ENCODE measurements around the gene CACNA2D3.
"Not testable (repeated sequence)": the region's sequence is repeated elsewhere in the genome, so short reads cannot be mapped to it uniquely, and the experiment has no call there.

Gene CACNA2D3

DNA sequence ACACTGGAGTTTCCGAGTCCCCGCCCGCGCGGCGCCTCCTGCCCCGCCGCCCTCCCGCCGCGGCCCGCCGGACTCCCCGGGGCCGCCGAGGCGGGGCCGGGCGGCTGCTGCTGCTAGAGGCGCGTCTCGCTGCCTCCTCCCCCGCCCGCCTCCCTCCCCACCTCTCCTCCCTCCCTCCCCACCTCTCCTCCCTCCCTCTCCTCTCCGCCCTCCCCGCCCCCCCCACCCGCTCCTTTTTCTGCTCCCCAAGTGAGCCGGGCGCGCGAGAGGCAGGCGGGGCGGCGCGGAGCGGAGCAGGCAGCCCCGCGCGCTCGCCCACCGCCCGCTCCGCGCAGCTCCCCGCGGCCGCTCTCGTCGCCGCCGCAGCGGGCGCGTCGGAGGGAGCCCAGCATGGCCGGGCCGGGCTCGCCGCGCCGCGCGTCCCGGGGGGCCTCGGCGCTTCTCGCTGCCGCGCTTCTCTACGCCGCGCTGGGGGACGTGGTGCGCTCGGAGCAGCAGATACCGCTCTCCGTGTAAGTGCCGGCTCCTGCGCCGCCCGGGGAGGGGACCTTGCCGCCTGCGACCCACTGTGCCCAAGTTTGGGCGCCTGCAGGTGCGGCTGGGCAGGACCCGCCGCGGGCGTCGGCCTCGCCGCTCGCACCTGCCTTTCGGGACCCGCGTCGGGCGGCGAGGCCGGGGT, at the start of gene CACNA2D3:
CACNA2D3 (plus strand) TSS at position 229 of the 679 bp plus-strand sequence.
- no peak for DNase-seq

DNA sequence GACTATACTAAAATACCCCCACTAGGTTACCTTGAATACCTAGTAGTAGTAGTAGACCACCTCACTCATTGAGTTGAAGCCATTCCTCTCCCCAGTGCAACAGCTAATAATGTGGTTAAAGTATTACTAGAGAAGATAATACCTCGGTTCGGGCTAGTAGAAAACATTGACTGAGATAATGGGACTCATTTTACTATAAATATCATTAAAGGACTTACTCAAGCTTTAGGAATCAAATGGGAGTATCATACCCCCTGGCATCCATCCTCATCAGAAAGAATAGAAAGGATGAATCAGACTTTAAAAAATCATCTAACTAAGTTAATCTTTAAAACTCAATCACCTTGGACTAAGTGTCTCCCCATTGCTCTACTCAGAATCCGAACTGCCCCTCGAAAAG, 49.0 kb upstream of the CACNA2D3 start:
- DNase-seq: no peak

DNA sequence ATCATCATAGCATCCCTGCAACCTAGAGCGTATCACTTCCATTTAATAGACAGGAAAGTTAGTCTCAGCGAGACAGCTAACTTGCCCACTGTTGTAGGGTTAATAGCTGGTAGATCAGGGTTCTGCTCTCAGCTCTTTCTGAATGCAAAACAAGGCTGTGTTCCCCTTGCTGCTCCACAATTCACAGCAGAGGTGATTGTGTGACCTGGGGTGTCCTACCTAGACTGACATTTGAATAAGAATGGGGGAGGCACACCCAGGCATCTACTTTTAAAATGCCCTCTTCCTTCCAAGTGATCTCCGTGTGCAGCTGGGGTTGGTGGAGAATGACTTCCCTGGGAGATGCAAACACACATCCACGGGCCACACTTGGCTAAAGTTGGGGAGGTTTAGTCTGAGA, 43.0 kb upstream of the CACNA2D3 start:
- no peak for DNase-seq

DNA sequence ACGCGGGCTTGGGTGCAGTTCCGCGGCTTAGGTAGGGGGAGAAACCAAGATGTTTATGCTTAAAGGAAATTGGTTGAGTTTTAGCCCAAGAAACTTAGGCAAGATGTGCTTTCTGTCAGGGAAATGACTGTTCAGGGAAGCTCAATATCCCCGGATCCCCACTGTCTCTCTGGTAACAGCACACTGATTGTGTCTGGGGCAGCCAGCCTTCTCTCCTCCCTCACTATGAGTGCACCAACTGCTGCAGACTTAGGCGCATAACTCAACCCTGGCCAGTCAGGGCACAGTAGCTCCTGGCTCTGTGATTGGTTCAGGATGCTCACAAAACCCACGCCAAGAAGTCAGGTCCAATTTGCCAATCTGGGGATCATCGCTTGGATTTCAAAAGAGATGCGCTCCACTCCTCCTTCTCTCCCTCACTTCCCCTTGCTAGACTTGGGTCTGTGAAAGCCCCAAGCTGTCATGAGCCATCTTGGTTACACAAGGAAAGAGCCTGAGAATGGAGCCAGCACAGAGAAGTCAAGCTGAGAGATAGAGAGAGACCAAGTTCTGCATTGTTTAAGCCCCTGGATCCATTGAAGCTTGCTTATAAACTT, 42.5 kb upstream of the CACNA2D3 start:
- no peak for DNase-seq

DNA sequence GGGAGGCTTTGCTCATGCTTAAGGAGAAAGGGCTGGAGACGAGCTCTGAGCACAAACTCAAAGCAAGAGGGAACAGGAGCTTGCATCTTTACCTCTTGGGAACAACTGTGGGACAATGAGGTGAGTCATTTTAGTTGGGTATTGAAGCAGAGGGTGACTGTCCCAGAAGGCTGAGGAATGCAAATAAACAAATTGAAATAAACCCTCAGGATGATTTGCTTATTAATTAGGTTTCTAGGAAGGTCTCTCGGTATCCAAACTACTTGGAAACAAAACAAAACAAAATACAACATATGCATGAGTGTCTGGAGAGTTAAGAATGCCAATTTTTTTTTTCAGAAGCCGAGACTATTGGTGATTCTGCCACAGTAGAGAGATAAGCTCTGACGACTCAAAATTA, 38.4 kb upstream of the CACNA2D3 start:
- no peak for DNase-seq

DNA sequence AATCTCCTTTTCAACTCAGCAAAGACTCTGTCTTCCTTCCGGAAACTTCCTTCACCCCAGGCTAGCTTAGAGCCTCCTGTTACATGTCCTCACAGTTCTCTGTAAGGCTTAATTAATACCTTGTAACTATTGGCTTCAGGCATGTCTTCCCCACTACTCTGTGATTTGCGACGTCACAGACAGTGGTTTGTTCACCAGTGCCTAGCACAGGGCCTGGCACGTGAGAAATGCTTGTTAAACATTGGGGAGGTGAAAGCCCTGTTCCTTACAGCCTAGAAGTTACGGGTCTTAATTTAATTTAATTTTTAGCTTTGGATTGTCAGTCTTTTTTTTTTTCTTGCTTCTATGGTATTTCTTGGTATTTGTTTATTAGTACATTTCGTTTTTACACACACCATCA, 36.4 kb upstream of the CACNA2D3 start:
- DNase-seq: no peak

DNA sequence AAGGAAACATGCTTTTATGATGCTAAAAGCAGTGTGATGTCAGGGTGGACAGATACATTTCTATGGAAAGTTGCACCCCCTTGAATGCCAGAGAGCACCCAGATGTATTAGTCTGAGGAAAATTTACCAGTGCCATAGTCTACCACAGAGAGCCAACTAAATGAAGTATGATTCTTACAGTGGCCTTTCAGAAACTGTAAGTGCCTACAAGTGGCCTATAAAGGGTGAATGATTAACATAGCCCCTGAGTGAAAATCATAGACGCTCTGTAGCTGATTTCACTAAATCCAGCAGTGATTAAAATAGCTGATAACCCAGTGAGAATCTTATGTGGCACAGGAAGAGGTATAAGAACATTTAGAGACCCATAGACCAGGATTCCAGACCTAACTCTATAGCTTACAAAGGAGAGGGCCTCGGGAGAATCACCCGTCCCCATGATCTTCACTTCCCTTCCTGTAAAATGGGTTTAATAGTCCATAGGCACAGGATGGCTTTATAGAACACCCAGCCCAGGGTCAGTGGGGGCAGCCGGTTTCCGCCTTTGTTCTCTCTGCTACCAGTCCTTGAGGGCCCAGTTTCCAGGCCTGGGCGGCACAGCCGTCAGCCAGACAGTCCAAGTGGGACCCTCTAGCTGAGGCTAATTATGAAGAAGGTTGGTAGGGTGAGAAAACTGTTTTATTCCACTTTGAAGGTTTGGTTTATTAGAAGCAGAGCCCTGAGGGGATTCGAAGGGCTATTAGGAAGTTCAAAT, 35.5 kb upstream of the CACNA2D3 start:
- no peak for DNase-seq

DNA sequence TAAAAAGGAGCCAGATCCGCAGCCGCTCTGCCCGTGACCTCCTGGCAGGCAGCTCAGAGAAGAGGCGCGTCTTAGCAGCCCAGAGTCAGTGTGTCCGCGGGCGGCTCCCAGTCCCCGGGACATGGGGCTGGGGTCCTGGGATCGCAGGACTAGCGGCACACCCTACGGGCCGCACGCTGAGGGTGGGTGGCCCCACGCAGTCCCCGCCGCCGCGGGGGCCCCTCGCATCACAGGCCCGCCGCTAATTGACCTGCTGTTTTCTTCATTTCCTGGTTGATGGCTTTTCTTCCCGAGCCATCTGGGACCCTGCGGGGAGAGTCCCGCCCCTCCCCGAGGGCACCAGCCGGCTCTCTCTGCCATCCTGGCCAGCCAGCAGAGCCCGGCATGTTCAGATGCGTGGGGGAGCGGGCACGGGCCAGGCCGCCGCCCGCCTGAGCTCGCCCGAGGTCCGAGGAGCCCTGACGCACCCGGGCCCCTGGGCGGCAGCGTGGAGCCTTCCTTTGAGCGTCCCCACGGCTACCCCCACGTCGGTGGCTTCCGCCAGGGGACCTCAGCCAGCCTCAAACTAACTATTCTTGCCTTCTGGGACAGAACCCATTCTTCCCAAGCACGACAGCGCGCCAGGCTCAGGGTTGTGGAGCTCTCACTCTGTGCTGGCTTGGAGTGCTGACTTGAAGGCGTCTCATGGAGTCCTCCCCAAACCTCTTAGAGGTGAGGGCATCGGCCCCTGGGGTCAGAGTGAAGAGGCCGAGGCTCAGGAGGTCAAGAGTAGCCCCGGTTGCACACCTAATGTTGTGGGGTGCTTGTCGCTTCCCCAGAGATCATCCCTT, 34.6 kb upstream of the CACNA2D3 start:
- no peak for DNase-seq

DNA sequence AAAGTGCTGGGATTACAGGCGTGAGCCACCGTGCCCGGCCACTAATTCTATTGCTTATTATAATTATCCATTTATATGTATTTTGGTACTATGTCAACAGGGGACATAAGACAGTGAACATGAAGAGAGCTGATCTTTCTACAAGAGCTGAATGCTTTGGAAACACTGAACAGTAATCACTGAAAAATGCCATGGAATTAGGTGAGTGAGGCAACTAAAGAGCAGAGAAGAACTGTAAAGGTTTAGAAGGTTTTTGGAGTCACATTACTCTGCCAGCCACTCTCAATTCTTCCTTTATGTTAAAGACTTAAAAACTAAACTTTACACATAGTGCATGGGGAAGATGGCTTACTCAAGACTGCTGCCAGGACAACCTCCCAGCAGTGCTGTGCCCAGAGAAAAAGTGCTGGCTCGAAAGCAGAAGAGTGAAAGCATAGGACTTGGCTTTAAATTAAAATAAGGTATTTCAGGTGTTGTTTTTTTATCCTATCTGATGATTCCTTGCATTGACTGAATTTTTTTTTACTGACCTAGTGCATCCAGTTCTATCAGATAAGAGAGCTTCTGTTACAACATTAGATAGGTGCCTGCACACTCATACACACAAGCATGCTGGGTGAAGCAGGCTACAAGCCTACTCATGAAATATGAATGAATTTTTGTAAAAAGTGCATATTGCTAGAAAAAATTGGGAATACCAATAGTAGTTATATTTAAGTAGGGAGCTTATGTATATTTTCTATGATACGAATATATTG, 28.7 kb upstream of the CACNA2D3 start:
- DNase-seq: no peak

DNA sequence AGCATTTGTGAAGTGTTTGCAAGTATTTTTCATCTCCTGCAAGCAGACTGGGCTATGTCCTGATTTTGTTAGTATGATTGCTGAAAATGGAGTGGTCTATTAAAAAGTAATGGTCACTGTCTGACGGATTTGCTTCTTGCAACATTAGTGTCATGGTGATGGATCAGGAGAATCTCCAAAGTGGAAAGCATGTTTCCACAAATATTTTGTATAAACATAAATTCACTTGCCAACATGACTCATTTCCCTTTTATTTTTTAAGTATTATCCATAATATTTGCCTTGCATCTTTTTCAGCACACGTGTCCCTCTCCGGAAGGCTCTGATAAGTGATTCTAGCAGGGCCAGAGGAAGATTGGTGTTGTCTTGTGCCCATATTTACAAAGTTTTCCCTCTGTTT, 27.4 kb upstream of the CACNA2D3 start:
- DNase-seq: no peak

DNA sequence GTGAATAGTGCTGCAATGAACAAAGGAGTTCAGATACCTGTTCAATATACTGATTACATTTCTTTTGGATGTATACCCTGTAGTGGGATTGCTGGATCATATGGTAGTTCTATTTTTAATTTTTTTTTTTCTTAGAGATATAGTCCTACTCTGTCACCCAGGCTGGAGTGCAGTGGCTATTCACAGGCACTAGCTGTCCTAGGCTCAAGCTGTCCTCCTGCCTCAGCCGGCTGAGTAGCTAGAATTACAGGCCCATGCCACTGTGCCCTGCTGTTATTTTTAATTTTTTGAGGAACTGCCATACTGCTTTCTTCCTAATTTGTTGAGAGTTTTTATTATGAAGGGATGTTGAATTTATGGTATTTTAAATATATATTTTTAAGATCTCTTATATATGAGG, 23.0 kb upstream of the CACNA2D3 start:
- DNase-seq: no peak

DNA sequence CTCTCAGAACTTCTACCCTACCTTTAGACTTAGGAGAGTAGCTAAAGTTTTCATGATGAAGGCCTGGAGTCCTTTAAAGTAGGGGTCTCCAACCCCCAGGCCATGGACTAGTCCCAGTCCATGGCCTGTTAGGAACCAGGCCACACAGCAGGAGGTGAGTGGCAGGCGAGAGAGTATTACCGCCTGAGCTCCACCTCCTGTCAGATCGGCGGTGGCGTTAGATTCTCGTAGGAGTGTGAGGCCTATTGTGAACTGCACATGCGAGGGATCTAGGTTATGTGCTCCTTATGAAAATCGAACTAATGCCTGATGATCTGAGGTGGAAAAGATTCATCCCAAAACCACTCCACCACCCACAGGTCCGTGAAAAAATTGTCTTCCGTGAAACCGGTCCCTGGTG, 18.3 kb upstream of the CACNA2D3 start:
- no peak for DNase-seq

DNA sequence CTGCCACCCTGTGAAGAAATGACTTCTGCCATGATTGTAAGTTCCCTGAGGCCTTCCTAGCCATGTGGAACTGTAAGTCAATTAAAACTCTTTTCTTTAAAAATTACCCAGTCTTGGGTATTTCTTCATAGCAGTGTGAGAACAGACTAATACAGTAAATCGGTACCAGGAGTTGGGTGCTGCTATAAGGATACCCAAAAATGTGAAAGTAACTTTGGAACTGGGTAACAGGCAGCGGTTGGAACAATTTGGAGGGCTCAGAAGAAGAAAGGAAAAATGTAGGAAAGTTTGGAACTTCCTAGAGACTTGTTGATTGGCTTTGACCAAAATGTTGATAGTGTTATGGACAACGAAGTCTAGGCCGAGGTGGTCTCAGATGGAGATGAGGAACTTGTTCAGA, 6.2 kb upstream of the CACNA2D3 start:
- not testable (repeated sequence) for DNase-seq

DNA sequence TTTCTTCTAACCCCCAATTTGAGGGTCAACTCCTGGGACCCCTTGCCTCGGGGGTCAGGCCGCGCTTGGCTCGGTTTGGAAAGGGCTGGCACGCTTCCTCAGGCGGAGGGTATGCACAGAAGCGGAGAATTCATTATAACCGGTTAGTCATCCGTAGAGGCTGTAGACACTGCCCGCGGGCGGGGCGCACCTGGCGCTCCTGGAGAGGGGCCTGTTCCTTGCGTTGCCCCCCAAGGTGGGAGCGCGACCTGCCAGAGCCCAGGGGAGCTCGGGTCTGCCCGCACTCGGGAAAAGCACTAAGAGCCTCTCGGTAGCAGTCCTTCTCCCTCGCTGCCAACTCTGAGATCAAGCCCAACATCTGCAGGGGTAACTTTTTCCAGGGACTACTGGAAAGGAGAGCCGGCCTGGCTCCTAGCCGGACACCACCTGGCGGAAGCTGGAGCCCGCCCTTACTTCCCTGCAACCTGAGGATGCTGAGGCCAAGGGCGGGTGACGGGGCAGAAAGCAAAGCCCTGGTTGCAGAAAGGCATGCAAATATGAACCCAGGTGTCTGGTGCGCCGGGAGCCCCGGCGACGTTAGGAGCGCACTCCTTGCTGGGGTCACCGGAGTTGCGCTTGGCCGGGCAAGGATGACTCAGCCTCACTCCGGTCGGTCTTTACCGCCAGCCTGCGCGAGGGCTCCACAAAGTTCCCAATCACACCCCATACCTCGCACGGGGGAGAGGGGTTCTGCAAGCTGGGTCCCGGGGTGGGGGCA, 1.5 kb upstream of the CACNA2D3 start:
- no peak for DNase-seq

DNA sequence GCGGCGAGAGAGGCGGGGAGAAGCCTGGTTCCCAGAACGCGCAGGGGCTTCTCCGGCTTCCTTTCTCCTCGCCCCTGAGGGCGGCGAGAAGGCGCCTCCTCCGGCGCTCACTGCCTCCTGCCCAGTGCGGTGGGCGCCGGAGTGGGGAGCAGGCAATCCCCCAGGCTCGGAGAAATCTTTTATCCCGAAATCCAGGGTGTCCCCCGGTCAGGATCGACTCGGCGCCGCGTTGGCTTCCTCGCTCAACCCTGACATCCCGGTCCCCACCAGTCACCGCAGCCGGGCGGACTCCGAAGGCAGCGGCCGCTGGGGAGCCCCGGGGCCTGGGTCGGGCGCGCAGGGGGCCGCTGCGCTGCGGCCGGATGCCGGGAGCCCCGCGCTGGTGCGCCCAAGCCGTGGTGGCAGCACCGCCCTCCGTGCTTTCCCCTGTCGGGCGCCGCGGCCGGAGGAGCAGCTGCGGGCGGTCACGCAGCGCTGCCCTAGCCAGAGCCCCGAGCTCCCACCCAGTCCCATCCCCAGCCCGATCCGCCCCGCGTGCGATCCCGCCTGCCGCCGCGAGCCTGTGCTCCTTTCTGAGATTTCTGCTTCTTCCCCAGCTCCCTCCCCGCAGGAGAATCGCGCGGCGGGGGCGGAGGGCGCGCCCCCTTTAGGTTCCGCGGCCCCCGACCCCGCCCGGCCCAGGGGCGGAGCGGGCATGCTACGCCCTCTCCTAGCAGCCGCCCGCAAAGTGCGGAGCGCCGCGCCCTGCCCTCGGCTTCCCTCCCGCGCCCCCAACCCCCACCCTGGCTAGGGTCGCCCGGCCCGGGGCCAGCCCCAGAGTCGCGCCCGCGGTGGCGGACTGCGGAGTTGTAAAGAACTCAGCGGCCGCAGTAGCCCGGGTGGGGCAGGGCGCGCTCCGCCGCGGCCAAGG, 683 bp upstream of the CACNA2D3 start:
- no peak for DNase-seq

DNA sequence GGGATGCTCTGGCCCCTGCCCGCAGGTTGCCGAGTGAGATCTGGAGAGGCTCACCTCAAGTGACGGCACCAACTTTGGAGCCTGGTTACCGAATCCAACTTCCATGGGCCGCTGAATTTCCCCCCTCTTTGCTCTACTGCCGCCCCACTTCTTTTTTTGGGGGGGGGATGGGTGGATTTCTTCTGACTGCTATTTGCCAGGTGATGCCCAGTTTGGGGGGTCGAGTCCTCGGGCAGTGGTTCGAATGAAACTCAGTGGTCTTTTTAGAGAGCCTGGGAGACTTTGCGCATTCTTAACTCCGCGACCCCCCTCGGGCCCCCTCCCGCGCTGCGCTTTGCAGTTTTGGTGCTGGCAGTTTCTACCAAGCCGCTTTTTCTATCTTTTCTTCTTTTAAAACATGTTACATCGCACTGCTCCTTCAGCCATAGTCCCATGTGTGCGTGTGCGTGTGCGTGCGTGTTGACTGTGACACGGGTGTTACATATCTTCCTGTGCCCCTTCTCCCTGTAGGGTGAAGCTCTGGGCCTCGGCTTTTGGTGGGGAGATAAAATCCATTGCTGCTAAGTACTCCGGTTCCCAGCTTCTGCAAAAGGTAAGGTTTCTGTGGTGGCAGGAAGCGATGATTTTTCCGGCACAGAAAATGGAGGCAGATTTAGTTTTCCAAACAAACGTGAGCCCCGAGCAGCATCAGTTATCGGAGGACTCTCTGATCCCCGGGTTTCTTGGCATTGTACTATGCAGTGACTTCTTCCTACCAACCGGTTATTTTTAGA, 837 bp downstream of the CACNA2D3 start:
- DNase-seq: no peak

DNA sequence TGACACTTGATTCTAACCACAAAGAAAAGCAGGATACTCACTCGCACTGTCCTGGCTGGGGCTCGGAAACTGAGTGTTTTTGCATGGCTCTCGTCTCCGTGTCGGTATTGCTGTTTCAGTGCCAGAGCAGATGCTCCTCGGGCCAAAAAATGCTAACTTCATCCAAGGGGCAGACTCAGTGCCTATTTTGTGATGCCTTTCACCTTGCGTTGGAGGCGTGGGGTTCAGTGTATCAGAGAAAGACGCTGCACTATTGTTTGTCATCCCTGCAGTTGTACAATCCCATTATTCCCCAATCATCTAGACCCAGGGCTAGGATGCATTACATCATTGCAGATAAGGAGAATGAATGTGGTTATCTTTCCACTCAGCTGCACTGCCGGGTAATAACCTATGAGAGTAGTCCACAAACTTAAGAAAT, 1.4 kb downstream of the CACNA2D3 start:
- DNase-seq: no peak

DNA sequence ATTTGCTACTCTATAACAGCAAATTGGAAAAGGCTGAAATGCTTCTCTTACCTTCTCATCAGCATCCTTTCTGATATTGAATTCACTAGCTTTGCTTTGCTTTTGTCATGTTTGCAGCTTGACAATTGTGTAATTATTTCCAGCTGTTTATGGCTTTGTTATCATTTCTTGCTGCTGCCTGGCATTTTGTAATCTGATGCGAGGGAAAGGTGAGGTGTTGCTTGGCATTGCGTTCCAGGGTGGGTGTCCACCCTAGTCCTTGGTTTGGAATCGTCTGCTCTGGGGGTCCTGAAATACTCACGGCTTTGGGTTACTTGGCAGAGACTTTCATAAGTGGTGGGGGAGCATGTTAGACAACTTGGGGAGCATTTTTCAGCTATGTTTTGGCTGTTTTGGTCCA, 2.9 kb downstream of the CACNA2D3 start:
- no peak for DNase-seq

DNA sequence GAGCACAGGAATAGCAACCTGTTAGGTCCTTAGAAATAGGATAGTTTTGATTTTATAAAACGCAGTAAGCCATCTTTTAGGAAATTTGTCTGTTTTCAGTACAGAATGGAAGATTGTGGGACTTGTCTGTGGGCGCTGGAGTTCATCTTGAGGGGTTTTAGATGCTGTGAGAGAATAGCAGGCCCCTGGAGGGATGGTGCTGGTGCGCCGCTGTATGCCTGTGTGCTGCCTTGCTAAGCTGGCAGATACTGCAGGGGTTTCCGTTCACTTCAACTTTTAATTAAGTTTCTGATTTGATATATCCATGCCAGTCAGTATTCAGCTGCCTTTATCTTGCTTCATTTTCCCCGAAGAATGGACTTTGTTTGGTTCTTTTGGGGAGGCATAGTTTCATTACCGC, 4.2 kb downstream of the CACNA2D3 start:
- DNase-seq: no peak

DNA sequence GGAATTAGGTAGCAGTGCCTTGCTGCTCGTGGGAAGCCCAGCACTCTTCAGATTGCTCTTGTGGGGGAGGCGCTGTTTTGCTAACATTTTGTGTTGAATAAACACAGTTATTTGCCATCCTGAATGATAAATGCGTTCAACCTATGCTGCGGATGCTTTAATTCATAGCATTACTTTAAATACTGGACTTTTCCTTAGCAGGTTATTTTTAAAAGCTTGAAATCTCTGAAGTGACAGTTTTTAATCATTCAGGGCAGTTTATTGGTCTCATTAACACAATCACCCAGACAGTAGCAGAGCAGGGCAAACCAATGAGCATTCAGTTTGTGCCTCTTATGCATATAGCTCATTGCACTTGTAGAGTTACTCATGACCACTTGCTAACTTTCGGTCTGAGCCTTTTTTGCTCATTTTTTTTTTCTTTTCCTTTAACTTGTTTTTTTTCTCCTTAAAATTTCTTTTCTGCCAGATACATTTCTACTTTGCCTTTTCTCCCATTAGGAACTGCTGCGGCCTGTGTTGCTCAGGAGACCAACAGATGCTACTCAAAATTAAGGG, 5.2 kb downstream of the CACNA2D3 start:
- no peak for DNase-seq
